Stomach smooth muscle (tissue), 2 donors: ENCODE measurements around the gene KIF26B.

Source experiments
- H3K27ac ChIP-seq: one replicate; pipeline ENCODE4 v1.7.0; 2013; ENCODE audit warnings: mild to moderate bottlenecking, low read length, inconsistent platforms
- H3K27me3 ChIP-seq, 2 donors: one replicate each; pipeline ENCODE4 v1.7.0; 2013; ENCODE audit warnings: low read length in 2 of 2; ENCODE audit not compliant: insufficient read depth in 2 of 2, control insufficient read depth in 1 of 2
- H3K36me3 ChIP-seq, 2 donors: one replicate each; pipeline ENCODE4 v1.7.0; 2013; ENCODE audit warnings: low read length in 2 of 2; ENCODE audit not compliant: control insufficient read depth in 2 of 2, insufficient read depth in 2 of 2
- H3K4me1 ChIP-seq: one replicate; pipeline ENCODE4 v1.7.0; 2013; ENCODE audit warnings: low read length; ENCODE audit not compliant: control insufficient read depth, insufficient read depth
- H3K4me3 ChIP-seq, 2 donors: one replicate each; pipeline ENCODE4 v1.7.0; 2013; ENCODE audit warnings: low read length in 2 of 2
- H3K9ac ChIP-seq, 2 donors: one replicate each; pipeline ENCODE4 v1.7.0; 2013; ENCODE audit warnings: low read length in 2 of 2, mild to moderate bottlenecking in 1 of 2
- H3K9me3 ChIP-seq, 2 donors: one replicate each; pipeline ENCODE4 v1.7.0; 2013; ENCODE audit warnings: low read length in 2 of 2; ENCODE audit not compliant: control insufficient read depth in 2 of 2
- donor health status: healthy.
- donor health status: Pancreatic carcinoma.

KIF26B gene

GRCh38 chr1:245241526-245242130 is 86.8 kb downstream of the KIF26B start:
- Histone ChIP-seq H3K9ac (no peak overlapping the region), H3K27ac (no peak overlapping the region), H3K4me1 (no peaks in the 10 kb centered on the region), H3K27me3 (no peaks in the 10 kb centered on the region), H3K9me3 (no peaks in the 10 kb centered on the region), H3K4me3 (no peak overlapping the region), H3K36me3 (no peaks in the 10 kb centered on the region)

GRCh38 chr1:245242989-245243388 is 88.2 kb downstream of the KIF26B start:
- Histone ChIP-seq H3K9me3 (no peaks in the 10 kb centered on the region), H3K4me1 (no peaks in the 10 kb centered on the region), H3K9ac (no peak overlapping the region), H3K4me3 (no peak overlapping the region), H3K27ac (no peak overlapping the region), H3K36me3 (no peaks in the 10 kb centered on the region), H3K27me3 (no peaks in the 10 kb centered on the region)

- Histone ChIP-seq H3K4me1 (no peaks in the 10 kb centered on the region), H3K27me3 (no peaks in the 10 kb centered on the region), H3K36me3 (no peaks in the 10 kb centered on the region), H3K27ac (no peak overlapping the region), H3K9me3 (no peaks in the 10 kb centered on the region), H3K9ac (no peak overlapping the region), H3K4me3 (no peak overlapping the region)
Observed at GRCh38 chr1:245245021-245245667, 90.4 kb downstream of the KIF26B start.

- Histone ChIP-seq H3K9ac (no peak overlapping the region), H3K9me3 (peaks cover 0 to 5% of the 10 kb centered on the region in 2 donors), H3K27me3 (no peaks in the 10 kb centered on the region), H3K27ac (no peak overlapping the region), H3K36me3 (no peaks in the 10 kb centered on the region), H3K4me1 (no peaks in the 10 kb centered on the region), H3K4me3 (no peak overlapping the region)
Observed at GRCh38 chr1:245246433-245246832, 91.6 kb downstream of the KIF26B start.

- H3K4me1 ChIP-seq, result no peaks in the 10 kb centered on the region
Observed at GRCh38 chr1:245247356-245247755, 92.6 kb downstream of the KIF26B start.

GRCh38 chr1:245247801-245248200 is 93.0 kb downstream of the KIF26B start:
- Histone ChIP-seq H3K4me1 (no peaks in the 10 kb centered on the region), H3K36me3 (no peaks in the 10 kb centered on the region), H3K4me3 (no peak overlapping the region), H3K27ac (no peak overlapping the region), H3K9me3 (peaks cover 0 to 5% of the 10 kb centered on the region in 2 donors), H3K27me3 (no peaks in the 10 kb centered on the region), H3K9ac (no peak overlapping the region)

More at GRCh38 chr1:245247356-245247755, 92.6 kb downstream of the KIF26B start:
- Histone ChIP-seq H3K27ac (no peak overlapping the region), H3K36me3 (no peaks in the 10 kb centered on the region), H3K27me3 (no peaks in the 10 kb centered on the region), H3K9ac (no peak overlapping the region), H3K9me3 (peaks cover 0 to 5% of the 10 kb centered on the region in 2 donors), H3K4me3 (no peak overlapping the region)

GRCh38 chr1:245248231-245248731 is 93.5 kb downstream of the KIF26B start:
- H3K27me3 ChIP-seq, result no peaks in the 10 kb centered on the region

GRCh38 chr1:245255783-245256182 is 101.0 kb downstream of the KIF26B start:
- H3K4me1 ChIP-seq, result peaks cover 3% of the 10 kb centered on the region
- peaks cover 0 to 2% of the 10 kb centered on the region in 2 donors for H3K27me3 ChIP-seq
- no peaks in the 10 kb centered on the region for H3K36me3 ChIP-seq
- peaks cover 0 to 4% of the 10 kb centered on the region in 2 donors for H3K9me3 ChIP-seq
- no peak overlapping the region for H3K9ac ChIP-seq
- no peak overlapping the region for H3K4me3 ChIP-seq
- H3K27ac ChIP-seq, result no peak overlapping the region

More at GRCh38 chr1:245248231-245248731, 93.5 kb downstream of the KIF26B start:
- no peak overlapping the region for H3K27ac ChIP-seq
- H3K4me3 ChIP-seq, result no peak overlapping the region
- peaks cover 0 to 5% of the 10 kb centered on the region in 2 donors for H3K9me3 ChIP-seq
- H3K4me1 ChIP-seq, result no peaks in the 10 kb centered on the region
- H3K36me3 ChIP-seq, result no peaks in the 10 kb centered on the region
- H3K9ac ChIP-seq, result no peak overlapping the region

GRCh38 chr1:245256528-245256927 is 101.7 kb downstream of the KIF26B start:
- Histone ChIP-seq H3K4me1 (peaks cover 3% of the 10 kb centered on the region), H3K4me3 (no peak overlapping the region), H3K27me3 (peaks cover 0 to 2% of the 10 kb centered on the region in 2 donors), H3K9me3 (no peaks in the 10 kb centered on the region), H3K36me3 (no peaks in the 10 kb centered on the region), H3K27ac (no peak overlapping the region), H3K9ac (no peak overlapping the region)

- Histone ChIP-seq H3K4me1 (peaks cover 3% of the 10 kb centered on the region), H3K27me3 (peaks cover 0 to 2% of the 10 kb centered on the region in 2 donors), H3K9ac (no peak overlapping the region), H3K36me3 (no peaks in the 10 kb centered on the region), H3K4me3 (no peak overlapping the region), H3K27ac (no peak overlapping the region), H3K9me3 (no peaks in the 10 kb centered on the region)
Observed at GRCh38 chr1:245258271-245258920, 103.6 kb downstream of the KIF26B start.
